ENCODE data around the gene TBX2.

The TBX2 gene

DNA sequence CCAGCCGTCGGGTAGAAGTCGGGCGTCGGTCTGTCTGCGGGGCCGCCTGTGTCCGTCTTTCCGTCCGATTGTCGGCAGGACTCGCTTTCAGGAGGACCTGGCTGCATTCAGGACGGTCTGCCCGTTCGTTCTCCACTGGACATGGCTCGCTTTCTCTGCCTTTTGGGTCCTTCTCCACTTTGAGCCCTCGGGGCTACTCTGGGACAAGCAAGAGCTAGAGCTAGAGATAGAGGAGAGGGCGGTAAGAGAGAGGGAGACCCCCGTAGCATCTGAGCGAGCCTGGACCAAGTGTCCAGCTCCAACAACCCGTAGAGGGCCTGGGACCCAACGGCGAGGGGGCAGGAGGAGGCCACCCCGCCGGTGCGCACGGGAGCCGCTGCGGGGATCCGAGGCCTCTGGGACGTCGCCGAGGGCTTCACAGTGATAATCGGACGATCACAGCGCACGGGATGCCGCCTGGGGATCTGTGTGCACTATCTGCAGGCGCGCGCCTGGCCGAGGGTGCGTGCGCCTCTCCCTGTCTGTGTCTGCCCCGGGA is 57.1 kb downstream of the TBX2 start:
- Histone ChIP-seq H3K27me3 (ENCODE audit: control insufficient read depth, insufficient read depth, low read length) (peaks cover 100% of the 10 kb centered on the region), H3K4me3 (ENCODE audit: low read length) (no peak overlapping the region), H3K9me3 (ENCODE audit: control insufficient read depth, low read depth, low read length) (no peaks in the 10 kb centered on the region)

DNA sequence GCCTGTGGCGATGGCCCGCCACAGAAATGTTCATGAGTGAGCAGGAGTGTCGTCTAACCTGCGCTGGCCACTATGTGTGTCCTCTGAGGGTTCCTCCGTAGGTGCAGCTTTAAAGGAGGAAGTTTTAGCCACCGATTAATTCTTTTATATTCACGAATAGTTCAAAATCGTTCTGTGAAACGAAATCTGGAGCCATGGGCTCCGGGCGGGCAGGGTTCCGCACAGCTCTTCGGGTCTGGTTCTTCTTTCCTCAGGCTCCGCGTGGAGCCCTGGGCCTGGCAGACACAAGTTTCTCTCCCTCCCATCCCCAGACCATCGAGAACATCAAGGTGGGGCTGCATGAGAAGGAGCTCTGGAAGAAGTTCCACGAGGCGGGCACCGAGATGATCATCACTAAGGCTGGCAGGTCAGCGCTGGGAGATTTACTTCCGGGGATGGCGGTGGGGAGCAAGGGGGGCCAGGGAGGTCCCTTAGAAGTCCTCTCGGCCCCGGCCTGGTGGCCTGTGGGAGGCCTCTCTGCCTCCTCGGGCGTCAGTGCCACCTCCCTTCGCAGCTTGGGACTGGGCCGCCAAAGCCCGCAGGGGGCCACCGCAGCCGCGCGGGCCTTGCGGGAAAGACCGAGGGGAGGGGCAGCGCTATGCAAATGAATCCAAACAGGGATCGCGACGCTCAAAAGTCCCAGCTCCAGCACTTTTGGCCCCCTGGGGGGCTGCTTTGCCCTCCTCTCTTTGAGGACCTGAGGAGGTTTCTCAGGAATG is 57.8 kb downstream of the TBX2 start:
- H3K4me1 ChIP-seq (ENCODE audit: control insufficient read depth, low read depth, low read length) = peaks cover 18% of the 10 kb centered on the region
- H3K9ac ChIP-seq (ENCODE audit: low read length) = no peak overlapping the region
- H3K36me3 ChIP-seq (ENCODE audit: control insufficient read depth, low read depth, low read length) = no peaks in the 10 kb centered on the region
- no peaks in the 10 kb centered on the region for H3K9me3 ChIP-seq (ENCODE audit: control insufficient read depth, low read depth, low read length)
- peaks cover 100% of the 10 kb centered on the region for H3K27me3 ChIP-seq (ENCODE audit: control insufficient read depth, insufficient read depth, low read length)
- H3K27ac ChIP-seq (ENCODE audit: low read length) = no peak overlapping the region
- H3K4me3 ChIP-seq (ENCODE audit: low read length) = no peak overlapping the region

More for the DNA sequence above, 57.1 kb downstream of the TBX2 start:
- peaks cover 15% of the 10 kb centered on the region for H3K4me1 ChIP-seq (ENCODE audit: control insufficient read depth, low read depth, low read length)
- H3K36me3 ChIP-seq (ENCODE audit: control insufficient read depth, low read depth, low read length) = no peaks in the 10 kb centered on the region
- no peak overlapping the region for H3K9ac ChIP-seq (ENCODE audit: low read length)
- no peak overlapping the region for H3K27ac ChIP-seq (ENCODE audit: low read length)

DNA sequence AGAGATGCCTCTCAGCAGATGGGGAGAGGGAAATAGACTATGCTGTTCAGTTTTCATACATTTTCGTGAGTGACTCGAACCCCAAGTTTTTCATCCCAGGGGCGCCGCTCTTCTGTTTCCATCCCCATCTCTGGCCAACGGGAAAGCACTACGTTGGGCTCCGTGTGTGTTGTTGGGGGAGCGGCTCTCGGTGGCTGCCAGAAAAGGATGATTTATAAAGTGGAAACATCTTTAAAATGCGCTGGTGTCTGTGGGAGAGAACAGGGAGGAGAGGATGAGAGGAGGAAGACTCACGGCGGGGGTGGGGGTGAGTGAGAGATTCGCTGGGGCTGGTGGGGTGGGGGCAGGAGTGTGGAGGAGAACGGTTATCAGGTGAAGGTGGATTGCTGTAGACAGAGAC is 58.4 kb downstream of the TBX2 start:
- Histone ChIP-seq H3K9me3 (ENCODE audit: control insufficient read depth, low read depth, low read length) (no peaks in the 10 kb centered on the region), H3K4me3 (ENCODE audit: low read length) (no peak overlapping the region), H3K4me1 (ENCODE audit: control insufficient read depth, low read depth, low read length) (peaks cover 24% of the 10 kb centered on the region), H3K9ac (ENCODE audit: low read length) (no peak overlapping the region), H3K36me3 (ENCODE audit: control insufficient read depth, low read depth, low read length) (no peaks in the 10 kb centered on the region), H3K27me3 (ENCODE audit: control insufficient read depth, insufficient read depth, low read length) (peaks cover 100% of the 10 kb centered on the region), H3K27ac (ENCODE audit: low read length) (no peak overlapping the region)

DNA sequence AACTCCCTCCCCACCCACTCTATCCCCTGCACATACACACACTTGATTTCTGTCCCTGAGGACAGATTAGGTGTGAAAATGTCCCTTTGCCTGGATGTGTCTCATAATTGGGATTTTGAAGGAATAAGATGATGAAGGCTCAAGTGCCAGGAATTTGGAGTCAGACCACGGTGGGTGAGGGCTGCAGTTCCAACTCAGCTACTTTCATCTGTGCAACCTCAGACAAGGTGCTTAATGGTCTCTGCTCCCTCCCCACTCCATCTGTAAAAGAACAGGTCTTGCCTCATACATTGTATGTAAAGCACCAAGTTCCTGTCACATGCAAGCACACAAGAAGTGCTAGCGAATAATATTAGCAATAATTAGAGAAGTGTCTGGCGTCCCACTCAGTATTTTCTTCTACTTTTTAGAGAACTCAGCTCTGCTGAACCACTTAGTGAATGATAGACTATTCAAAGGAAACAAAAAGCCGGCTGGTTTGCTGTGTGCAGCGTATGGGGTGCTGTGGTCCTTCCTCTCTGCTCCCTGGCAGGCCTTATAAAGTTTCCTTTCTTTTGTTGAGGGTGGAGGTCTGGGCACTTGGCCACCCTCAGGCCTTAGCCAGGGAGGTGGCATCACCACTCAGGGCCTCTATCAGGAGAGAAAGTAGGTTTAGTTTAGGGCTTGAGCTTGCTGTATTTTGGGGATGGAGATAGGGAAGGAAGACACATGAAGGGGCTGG is 58.9 kb downstream of the TBX2 start:
- Histone ChIP-seq H3K27me3 (ENCODE audit: control insufficient read depth, insufficient read depth, low read length) (peaks cover 100% of the 10 kb centered on the region), H3K27ac (ENCODE audit: low read length) (no peak overlapping the region), H3K36me3 (ENCODE audit: control insufficient read depth, low read depth, low read length) (no peaks in the 10 kb centered on the region), H3K9me3 (ENCODE audit: control insufficient read depth, low read depth, low read length) (no peaks in the 10 kb centered on the region), H3K4me3 (ENCODE audit: low read length) (no peak overlapping the region), H3K4me1 (ENCODE audit: control insufficient read depth, low read depth, low read length) (peaks cover 29% of the 10 kb centered on the region), H3K9ac (ENCODE audit: low read length) (no peak overlapping the region)

Data from iPS-18a (cell line).